Lung (tissue), 12 donors: ENCODE measurements around the gene CLASP1. TPM values are rescaled to one million over a fixed set of nuclear protein-coding genes. Genes with fewer than 3 reads are reported as not detected.

ENCODE experiments used
- ATAC-seq: fragments of 200-7000 bp; cut with Tn5 transposase; one replicate; pipeline ENCODE4 v1.9.1; 2020; ENCODE audit warnings: moderate number of reproducible peaks; ENCODE audit not compliant: insufficient read depth, low FRiP score
- DNase-seq, 3 donors: peaks; one replicate each; pipeline ENCODE4 v3.0.0-alpha.2; 2013 to 2017
- H3K27ac ChIP-seq, 2 donors: one replicate each; pipeline ENCODE4 v1.5.1; 2013; ENCODE audit warnings: mild to moderate bottlenecking in 2 of 2, moderate library complexity in 2 of 2, control low read depth in 1 of 2, inconsistent platforms in 1 of 2, low read depth in 1 of 2, low read length in 1 of 2
- H3K27me3 ChIP-seq, 3 donors: one replicate each; pipeline ENCODE4 v1.5.1; 2013; ENCODE audit warnings: low read length in 2 of 3; ENCODE audit not compliant: control insufficient read depth in 3 of 3, insufficient read depth in 3 of 3
- H3K36me3 ChIP-seq, 4 donors: one replicate each; pipeline ENCODE4 v1.5.1; 2013; ENCODE audit warnings: low read length in 4 of 4, mild to moderate bottlenecking in 1 of 4, moderate library complexity in 1 of 4; ENCODE audit not compliant: control insufficient read depth in 4 of 4, insufficient read depth in 4 of 4
- H3K4me1 ChIP-seq, 5 donors: one replicate each; pipeline ENCODE4 v1.5.1; 2013; ENCODE audit warnings: low read length in 5 of 5, mild to moderate bottlenecking in 2 of 5, moderate library complexity in 1 of 5; ENCODE audit not compliant: control insufficient read depth in 5 of 5, insufficient read depth in 5 of 5
- H3K4me3 ChIP-seq: one replicate; pipeline ENCODE4 v1.5.1; 2013; ENCODE audit warnings: mild to moderate bottlenecking, control low read depth, moderate library complexity
- H3K9ac ChIP-seq, 2 donors: one replicate each; pipeline ENCODE4 v1.5.1; 2013; ENCODE audit warnings: low read length in 2 of 2, control low read depth in 1 of 2; ENCODE audit not compliant: insufficient read depth in 1 of 2
- H3K9me3 ChIP-seq, 4 donors: one replicate each; pipeline ENCODE4 v1.5.1; 2013; ENCODE audit warnings: low read length in 3 of 4, mild to moderate bottlenecking in 1 of 4, moderate library complexity in 1 of 4; ENCODE audit not compliant: control insufficient read depth in 4 of 4, insufficient read depth in 3 of 4
- WGBS, 2 donors: extraction: QIAGEN DNeasy Blood & Tissue Kit; methylation state at CpG; one replicate each; pipeline ENCODE4 v1.1.7; 2013; 5-methylcytosine and 5-hydroxymethylcytosine counted together
- polyA plus RNA-seq, 2 donors: library from polyadenylated mRNA; stranded (reverse); fragments of 200-250 nt; gene quantifications; one replicate each; pipeline ENCODE4 v1.2.1, GENCODE V29; 2013
- total RNA-seq, 2 donors: library from RNA; depleted of rRNA in 1 of 2; stranded (reverse); fragments of >200 nt in 1 of 2; gene quantifications; one replicate each; pipeline ENCODE4 v1.2.1, GENCODE V29; 2014 to 2021
- TF ChIP-seq, protein P1 (sequence below): IDR thresholded peaks from 2 replicates; pipeline ENCODE4 v1.5.1; 2012; ENCODE audit warnings: mild to moderate bottlenecking; ENCODE audit errors: control extremely low read depth, extremely low read depth
- donor health status: control.
- donor health status: control.
- donor health status: Bipolar disorder and iron deficiency.
- donor health status: healthy.
- donor health status: DM: yes; HTN: yes; CAD: no.

Gene CLASP1
- total and polyA plus RNA-seq, 4 donors = 7.4 to 128 (median 30.6) TPM

DNA sequence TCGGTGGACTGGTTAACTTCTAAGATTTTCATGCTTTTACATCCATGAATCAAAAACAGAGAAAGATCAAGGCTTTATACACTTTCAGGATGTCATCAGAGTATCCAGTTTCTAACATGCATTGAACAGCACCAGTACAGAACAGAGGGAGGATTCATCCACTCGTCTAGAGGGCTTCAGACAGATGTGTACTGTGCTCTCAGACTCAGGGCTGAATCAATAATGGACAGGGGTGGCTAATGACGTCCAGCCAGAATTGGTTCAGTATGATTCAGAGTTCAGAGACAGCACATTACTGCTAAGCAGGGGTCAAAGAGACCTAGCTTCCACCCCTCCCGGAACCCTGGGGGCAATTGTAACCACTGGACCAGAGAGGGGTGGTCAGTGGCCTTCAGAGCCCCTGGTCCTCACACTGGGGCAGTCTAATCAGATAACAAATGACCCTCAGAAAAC lies 81.3 kb downstream of the CLASP1 start:
- no peak for DNase-seq
- WGBS, 2 donors = 68 to 70% methylated on average over 4 of the region's 4 CpGs
- no peak for ATAC-seq

DNA sequence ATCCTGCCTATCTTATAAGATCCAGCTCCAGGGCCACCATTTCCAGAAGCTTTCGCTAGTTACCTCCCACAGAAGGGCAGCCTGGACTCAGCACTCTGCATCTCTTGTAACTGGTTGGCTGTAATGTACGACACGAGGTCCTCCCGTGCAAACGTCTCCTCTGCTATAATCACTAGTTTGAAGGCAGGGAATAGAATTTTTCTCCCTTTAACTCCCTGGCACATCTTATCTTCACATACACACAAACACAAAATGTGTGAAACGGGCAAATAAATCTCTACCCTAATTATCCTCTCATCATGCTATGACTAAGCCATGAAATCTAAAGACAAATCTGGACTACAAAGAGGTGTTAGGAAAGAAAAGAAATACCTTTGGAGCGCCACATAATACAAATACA lies 81.8 kb downstream of the CLASP1 start:
- no peaks in the 10 kb centered on the region for H3K27me3 ChIP-seq
- DNase-seq = no peak
- TF ChIP-seq, protein P1, sequence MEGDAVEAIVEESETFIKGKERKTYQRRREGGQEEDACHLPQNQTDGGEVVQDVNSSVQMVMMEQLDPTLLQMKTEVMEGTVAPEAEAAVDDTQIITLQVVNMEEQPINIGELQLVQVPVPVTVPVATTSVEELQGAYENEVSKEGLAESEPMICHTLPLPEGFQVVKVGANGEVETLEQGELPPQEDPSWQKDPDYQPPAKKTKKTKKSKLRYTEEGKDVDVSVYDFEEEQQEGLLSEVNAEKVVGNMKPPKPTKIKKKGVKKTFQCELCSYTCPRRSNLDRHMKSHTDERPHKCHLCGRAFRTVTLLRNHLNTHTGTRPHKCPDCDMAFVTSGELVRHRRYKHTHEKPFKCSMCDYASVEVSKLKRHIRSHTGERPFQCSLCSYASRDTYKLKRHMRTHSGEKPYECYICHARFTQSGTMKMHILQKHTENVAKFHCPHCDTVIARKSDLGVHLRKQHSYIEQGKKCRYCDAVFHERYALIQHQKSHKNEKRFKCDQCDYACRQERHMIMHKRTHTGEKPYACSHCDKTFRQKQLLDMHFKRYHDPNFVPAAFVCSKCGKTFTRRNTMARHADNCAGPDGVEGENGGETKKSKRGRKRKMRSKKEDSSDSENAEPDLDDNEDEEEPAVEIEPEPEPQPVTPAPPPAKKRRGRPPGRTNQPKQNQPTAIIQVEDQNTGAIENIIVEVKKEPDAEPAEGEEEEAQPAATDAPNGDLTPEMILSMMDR = no peak
- peaks cover 0 to 26% (median 11%) of the 10 kb centered on the region in 5 donors for H3K4me1 ChIP-seq
- H3K9me3 ChIP-seq = no peaks in the 10 kb centered on the region
- peaks cover 0 to 3% (median under 1%) of the 10 kb centered on the region in 4 donors for H3K36me3 ChIP-seq
- H3K4me3 ChIP-seq = no peak overlapping the region
- H3K27ac ChIP-seq = no peak overlapping the region
- no peak overlapping the region for H3K9ac ChIP-seq
- ATAC-seq = no peak
- WGBS, 2 donors = 91 to 95% methylated on average over 7 of the region's 7 CpGs

More for the DNA sequence above, 81.3 kb downstream of the CLASP1 start:
- Histone ChIP-seq H3K36me3 (peaks cover 0 to 3% (median under 1%) of the 10 kb centered on the region in 4 donors), H3K9ac (no peak overlapping the region), H3K9me3 (no peaks in the 10 kb centered on the region), H3K4me3 (no peak overlapping the region), H3K27ac (no peak overlapping the region), H3K27me3 (no peaks in the 10 kb centered on the region), H3K4me1 (peaks cover 0 to 25% (median 11%) of the 10 kb centered on the region in 5 donors)
- TF ChIP-seq, protein P1 = no peak

DNA sequence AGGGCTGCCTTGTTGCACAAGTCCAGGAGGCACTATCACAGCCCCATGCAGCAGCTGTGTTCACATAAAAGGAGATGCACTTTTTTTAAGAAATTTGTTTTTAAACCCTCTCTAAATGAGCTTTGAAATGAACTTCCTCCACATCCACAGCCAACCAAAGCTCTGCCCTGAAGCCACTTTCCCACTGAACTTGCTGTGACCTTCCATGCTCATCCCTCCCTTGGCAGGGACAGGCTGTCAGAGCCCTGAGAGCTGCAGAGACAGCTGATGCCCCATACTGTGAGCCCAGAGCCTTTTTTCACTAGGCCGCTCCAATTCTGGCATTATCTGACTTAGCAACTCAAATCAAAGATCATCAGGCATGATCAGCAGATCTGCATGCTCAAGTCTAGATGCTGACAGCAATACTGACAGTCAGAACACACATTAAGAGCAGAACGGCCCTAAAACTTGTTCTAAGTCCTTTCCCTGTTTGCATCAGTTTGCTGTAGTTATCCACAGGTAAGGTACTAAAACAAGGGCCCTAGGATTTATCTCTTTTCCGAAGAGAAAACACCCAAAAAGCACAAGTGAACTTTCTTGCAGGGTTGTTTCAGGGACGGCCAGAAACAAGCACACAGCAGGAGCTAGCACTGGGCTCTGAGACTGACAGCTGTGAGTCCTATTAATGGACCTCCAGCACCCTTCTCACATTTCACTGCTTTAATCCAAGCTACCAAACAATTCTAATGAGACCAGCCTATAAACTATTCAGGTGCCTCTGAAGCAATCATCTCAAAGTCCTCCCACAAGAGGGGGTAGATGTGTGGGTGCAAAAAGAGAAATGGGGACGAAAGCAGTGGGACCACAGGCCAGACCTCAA lies 83.6 kb downstream of the CLASP1 start:
- no peaks in the 10 kb centered on the region for H3K27me3 ChIP-seq
- TF ChIP-seq, protein P1 = no peak
- H3K9ac ChIP-seq = peak overlapping the region in 1 of 2 donors; percentile 47
- peaks cover 0 to 2% (median 0%) of the 10 kb centered on the region in 4 donors for H3K36me3 ChIP-seq
- DNase-seq (peak; percentile 42 to 66 (median 54)), ATAC-seq (no peak)
- peaks cover 0 to 36% (median 11%) of the 10 kb centered on the region in 5 donors for H3K4me1 ChIP-seq
- peak overlapping the region in 1 of 2 donors; percentile 22 for H3K27ac ChIP-seq
- WGBS, 2 donors = 81 to 89% methylated on average over 5 of the region's 5 CpGs
- no peaks in the 10 kb centered on the region for H3K9me3 ChIP-seq
- no peak overlapping the region for H3K4me3 ChIP-seq
